ENCODE measurements around the gene CDH1.
"Not testable (repeated sequence)": the region's sequence is repeated elsewhere in the genome, so short reads cannot be mapped to it uniquely, and the experiment has no call there.

CDH1 gene

GRCh38 chr16:68792465-68793324 is 55.6 kb downstream of the CDH1 start:
- no peak for ATAC-seq

GRCh38 chr16:68793401-68793857 is 56.3 kb downstream of the CDH1 start:
- no peak for ATAC-seq

- ATAC-seq: no peak
Measured at GRCh38 chr16:68798398-68798797, 61.3 kb downstream of the CDH1 start.

- peak; percentile 67 to 77 for ATAC-seq
Measured at GRCh38 chr16:68800257-68800875, 63.3 kb downstream of the CDH1 start.

- no peak for ATAC-seq
Measured at GRCh38 chr16:68802190-68802589, 65.1 kb downstream of the CDH1 start.

GRCh38 chr16:68806422-68806821 is 69.3 kb downstream of the CDH1 start:
- ATAC-seq: no peak

GRCh38 chr16:68806981-68807380 is 69.9 kb downstream of the CDH1 start:
- ATAC-seq: no peak

GRCh38 chr16:68814516-68814915 is 77.4 kb downstream of the CDH1 start:
- ATAC-seq: no peak

- no peak for ATAC-seq
Measured at GRCh38 chr16:68823401-68824135, 86.5 kb downstream of the CDH1 start.

- ATAC-seq: no peak
Measured at GRCh38 chr16:68825427-68825826, 88.3 kb downstream of the CDH1 start.

GRCh38 chr16:68826652-68827051 is 89.6 kb downstream of the CDH1 start:
- ATAC-seq: no peak

GRCh38 chr16:68833251-68833650 is 96.2 kb downstream of the CDH1 start:
- ATAC-seq: no peak

- no peak for ATAC-seq
Measured at GRCh38 chr16:68834550-68834949, 97.5 kb downstream of the CDH1 start.

GRCh38 chr16:68835970-68836369 is 98.9 kb downstream of the CDH1 start:
- no peak for ATAC-seq

GRCh38 chr16:68839831-68840230 is 102.7 kb downstream of the CDH1 start:
- ATAC-seq: no peak

- ATAC-seq: not testable (repeated sequence)
Measured at GRCh38 chr16:68842964-68843481, 105.9 kb downstream of the CDH1 start.

- peak; percentile 94 to 95 for ATAC-seq
Measured at GRCh38 chr16:68843482-68844210, 106.6 kb downstream of the CDH1 start, which contains the start of gene TANGO6. TSS of gene TANGO6 (plus strand) at chr16:68843531. CDS start at chr16:68843618, 87 bp downstream.

- no peak for ATAC-seq
Measured at GRCh38 chr16:68844211-68844564, 107.1 kb downstream of the CDH1 start.

- no peak for ATAC-seq
Measured at GRCh38 chr16:68848786-68849185, 111.7 kb downstream of the CDH1 start.

- ATAC-seq: no peak
Measured at GRCh38 chr16:68850481-68850880, 113.4 kb downstream of the CDH1 start.

- no peak for ATAC-seq
Measured at GRCh38 chr16:68851601-68852000, 114.5 kb downstream of the CDH1 start.

- ATAC-seq: no peak
Measured at GRCh38 chr16:68857479-68857878, 120.4 kb downstream of the CDH1 start.
